GM18508 (cell line): ENCODE results near the gene C1orf122.

Experiments used
- ATAC-seq: cut with Tn5 transposase; IDR thresholded peaks from one replicate; pipeline ENCODE4 v1.9.1; 2021; ENCODE audit warnings: moderate number of reproducible peaks; ENCODE audit not compliant: insufficient read depth, unreplicated experiment

The C1orf122 gene

DNA sequence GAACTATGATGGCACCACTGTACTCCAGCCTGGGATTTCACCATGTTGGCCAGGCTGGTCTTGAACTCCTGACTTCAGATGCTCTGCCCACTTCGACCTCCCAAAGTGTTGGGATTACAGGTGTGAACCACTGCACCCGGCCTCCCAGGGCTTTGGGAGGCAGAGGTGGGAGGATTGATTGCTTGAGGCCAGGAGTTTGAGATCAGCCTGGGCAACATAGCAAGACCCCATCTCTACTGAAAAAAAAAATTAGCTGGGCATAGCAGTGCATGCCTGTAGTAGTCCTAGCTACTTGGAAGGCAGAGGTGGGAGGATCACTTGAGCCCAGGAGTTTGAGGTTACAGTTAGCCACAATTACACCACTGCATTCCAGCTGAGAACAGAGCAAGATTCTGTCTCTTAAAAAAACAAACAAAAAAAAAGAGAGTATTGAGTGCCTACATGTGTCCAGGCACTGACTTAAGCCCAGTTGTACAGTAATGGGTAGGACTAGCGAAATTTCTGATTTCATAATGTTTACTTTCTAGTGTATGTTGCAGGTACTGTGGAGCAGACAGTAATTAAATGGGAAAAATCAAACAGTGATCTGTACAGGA, 9.7 kb upstream of the C1orf122 start:
- ATAC-seq, result no peak

- no peak for ATAC-seq
Measured at GRCh38 chr1:37802439-37802838, 5.2 kb upstream of the C1orf122 start.

- ATAC-seq, result no peak
Measured at GRCh38 chr1:37807220-37807554, 403 bp upstream of the C1orf122 start.

GRCh38 chr1:37808369-37809319, 1.1 kb downstream of the C1orf122 start:
- ATAC-seq, result no peak

DNA sequence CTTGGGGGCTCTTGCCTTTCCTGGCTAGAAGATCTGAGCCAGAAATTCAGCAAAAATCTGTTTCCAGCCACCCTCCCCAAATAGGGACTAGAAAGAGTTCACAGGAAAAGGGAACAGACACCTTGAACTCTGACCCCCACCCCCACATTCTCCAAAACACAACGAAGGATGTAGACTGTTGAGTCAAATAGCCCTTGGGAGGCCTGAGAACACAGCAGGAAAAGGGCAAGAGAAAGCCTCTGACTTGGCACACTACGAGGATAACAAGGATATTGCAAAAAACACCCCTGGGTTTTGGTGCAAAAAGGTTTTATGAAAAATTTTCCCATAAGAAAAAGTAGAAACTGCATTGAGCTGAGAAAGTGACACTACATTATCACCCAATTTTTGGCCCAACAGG, 2.4 kb downstream of the C1orf122 start:
- no peak for ATAC-seq

GRCh38 chr1:37811027-37811655, 3.6 kb downstream of the C1orf122 start:
- no peak for ATAC-seq

- no peak for ATAC-seq
Measured at GRCh38 chr1:37813529-37814145, 6.0 kb downstream of the C1orf122 start.

- ATAC-seq, result no peak
Measured at GRCh38 chr1:37814252-37814651, 6.7 kb downstream of the C1orf122 start.

DNA sequence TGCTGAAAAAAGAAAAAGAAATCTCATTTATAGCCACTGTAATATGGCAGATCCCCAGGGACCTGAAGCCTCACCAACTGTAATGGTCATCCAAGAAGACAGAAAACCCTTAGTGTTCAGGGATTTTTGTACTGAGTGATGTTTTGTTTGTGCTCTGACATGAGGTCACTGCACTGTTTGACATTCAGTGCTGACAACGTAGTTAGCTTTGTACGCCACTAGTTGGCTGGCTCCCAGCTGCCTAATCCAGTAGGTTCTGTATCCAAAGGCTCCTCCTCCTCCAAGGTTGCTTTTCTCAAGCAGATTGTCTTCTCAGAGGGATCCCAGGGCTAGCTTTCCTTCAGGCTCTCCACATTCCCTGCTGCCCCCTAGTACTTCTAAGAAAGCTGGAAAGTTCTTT, 9.9 kb downstream of the C1orf122 start:
- ATAC-seq, result no peak

- no peak for ATAC-seq
Measured at GRCh38 chr1:37821481-37821880, 13.9 kb downstream of the C1orf122 start.

DNA sequence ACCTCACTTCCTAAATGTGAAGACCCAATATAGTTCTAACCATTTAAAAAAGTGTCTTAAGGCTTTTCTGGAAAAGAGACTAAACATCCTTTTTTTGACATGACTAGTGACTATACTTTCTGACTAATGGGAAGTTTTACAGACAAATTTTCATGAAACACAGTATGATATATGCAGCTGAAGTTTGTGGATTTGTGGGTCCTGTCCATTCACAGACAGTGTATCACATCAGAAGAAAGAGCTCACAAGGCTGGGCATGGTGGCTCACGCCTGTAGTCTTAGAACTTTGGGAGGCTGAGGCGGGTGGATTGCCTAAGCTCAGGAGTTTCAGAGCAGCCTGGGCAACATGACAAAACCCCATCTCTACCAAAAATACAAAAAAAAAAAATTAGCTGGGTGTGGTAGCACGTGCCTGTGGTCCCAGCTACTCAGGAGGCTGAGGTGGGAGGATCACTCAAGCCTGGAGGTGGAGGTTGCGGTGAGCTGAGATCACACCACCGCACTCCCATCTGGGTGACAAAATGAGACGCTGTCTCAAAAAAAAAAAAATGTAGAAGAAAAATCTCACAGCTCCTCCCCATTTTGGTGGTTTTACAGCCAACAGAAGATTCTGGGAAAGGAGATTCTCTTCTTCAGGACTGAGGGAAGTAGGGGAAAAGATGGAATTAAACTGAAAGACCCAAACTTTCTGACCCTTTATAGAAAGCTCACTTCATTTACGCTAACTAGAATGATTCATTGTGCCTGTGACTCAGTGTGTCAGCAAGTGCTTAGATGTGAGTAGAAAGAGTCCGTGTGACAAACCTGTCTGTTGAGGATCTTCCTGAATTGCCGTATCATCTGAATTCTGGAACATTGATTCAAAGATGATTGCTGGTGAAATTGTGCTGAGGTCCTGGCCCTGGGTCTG, 15.6 kb downstream of the C1orf122 start:
- ATAC-seq, result no peak

GRCh38 chr1:37824001-37824400, 16.4 kb downstream of the C1orf122 start:
- no peak for ATAC-seq

DNA sequence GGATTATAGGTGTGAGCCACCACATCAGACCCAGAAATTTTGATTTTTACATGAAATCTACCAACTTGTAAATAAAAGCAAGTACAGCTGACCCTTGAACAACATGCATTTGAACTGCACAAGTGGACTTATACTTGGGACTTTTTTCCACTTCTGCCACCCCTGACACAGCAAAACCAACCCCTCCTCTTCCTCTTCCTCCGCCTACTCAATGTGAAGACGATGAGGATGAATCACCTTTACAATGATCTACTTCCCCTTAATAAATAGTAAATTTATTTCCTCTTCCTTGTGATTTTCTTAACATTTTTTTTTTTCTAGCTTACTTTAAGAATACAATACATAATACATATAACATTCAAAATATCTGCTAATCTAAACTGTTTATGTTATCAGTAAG, 17.9 kb downstream of the C1orf122 start:
- no peak for ATAC-seq

DNA sequence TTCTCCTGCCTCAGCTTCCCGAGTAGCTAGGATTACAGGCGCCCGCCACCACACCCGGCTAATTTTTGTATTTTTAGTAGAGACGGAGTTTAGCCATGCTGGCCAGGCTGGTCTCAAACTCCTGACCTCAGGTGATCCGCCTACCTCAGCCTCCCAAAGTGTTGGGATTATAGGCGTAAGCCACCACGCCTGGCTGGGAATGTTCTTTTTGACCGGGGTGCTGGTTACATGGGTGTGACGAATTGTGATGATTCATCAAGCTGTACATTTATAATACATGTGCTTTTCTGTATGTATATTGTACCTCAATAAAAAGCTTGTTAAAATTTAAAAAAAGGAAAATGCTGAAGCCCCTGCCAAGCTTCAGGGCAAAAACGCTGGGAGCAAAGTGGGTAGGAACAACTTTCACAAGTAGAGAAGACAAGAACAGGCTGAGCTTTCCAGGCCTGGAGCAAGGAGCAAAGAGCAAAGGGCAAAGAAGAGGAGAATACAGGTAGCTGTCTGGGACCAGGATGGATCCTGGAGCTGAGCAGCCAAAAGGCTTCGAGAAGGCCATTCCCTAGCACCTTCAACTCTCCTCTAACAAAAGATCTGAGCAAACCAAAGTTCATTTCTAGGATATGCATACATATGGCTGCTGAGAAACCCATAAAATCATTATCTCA, 21.0 kb downstream of the C1orf122 start:
- no peak for ATAC-seq

GRCh38 chr1:37831109-37831508, 23.5 kb downstream of the C1orf122 start:
- no peak for ATAC-seq

- ATAC-seq, result no peak
Measured at GRCh38 chr1:37831809-37832208, 24.2 kb downstream of the C1orf122 start.

DNA sequence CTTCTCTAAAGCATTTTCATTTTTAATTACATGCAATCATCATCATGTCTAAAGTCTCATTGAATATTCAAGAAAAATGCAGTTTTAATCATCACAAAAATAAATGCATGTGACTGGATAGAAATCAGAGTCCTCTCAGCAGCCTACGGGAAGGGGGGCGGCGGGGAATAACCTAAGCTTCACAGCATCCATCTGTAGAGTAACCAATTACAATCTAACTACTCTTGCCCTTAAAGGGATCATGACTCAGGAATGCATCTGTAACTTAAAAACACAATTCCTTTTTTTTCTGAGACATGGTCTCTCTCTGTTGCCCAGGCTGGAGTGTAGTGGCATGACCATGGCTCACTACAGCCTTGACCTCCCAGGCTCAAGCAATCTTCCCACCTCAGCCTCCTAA, 29.2 kb downstream of the C1orf122 start:
- ATAC-seq, result no peak

GRCh38 chr1:37839676-37840075, 32.1 kb downstream of the C1orf122 start:
- ATAC-seq, result no peak

DNA sequence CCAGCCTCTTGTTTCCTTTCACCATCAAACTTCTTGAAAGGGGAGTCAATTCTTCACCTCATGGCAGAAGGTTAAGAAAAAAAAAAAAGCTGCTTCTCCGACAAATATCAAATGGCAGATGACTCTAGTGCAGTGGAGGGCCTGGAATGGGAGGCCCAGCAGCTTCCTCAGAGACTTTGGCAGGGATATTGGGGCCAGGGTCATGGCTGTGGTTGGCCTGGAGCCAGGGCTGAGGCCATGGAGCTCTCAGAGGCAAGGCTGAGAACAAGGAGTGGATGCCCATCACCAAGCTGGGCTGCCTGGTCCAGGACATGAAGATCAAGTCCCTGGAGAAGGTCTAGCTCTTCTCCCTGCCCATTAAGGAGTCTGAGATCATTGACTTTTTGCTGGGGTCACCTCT, 33.1 kb downstream of the C1orf122 start:
- no peak for ATAC-seq
